ENCODE results near the gene SLC22A15. TPM values are rescaled to one million over a fixed set of nuclear protein-coding genes. Genes with fewer than 3 reads are reported as not detected.

SLC22A15 gene
- total RNA-seq, 2 experiments from 2014 or later, result 0.82 to 2.8 TPM

DNA sequence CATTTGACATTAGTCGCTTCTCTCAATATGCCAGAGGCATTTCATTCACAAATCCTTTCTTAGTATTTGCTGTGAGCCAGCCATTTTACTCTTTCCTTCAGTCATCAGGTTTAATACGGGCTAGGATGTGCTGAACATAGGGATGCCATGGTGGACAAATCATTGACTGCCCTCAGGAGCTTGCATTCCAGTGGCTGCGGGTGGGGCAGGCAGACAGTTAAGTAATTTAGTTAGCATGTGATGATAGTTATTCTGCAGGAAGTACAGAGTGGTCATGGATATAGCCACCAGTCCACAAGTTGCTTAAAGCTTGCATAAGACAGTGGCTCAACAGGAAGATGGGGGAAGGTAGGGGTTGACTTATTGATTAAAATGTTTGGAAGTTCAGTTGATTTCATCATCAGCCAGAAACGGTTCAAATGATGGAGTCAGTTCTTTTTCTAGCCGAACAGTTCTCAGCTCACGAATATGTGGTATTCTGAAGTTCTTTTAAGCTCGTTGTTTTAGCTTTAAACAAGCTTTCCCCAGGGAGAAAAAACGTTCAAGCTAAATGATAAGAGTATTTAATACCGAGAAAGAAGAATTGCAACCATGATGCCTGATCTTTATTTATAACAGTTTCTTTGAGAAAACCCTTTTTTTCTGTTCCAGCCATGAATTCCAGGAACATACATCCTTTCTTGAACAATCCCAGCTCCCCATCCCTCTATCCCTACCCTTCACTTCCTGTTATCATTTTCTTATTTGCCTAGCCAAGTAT, 1.4 kb downstream of the SLC22A15 start:
- TSS peak; percentile 44 for BruUV-seq (replicated peaks)
- Histone ChIP-seq H2AFZ (ENCODE audit: low read length) (no peak overlapping the region), H3K4me2 (ENCODE audit: low read length) (peak overlapping the region; percentile 17; the same call in 1 of the 2 replicates), H3K4me1 (ENCODE audit: insufficient read depth, low read length, poor library complexity, severe bottlenecking) (no peaks in the 10 kb centered on the region), H3K79me2 (ENCODE audit: insufficient read depth, low read depth, low read length) (no peaks in the 10 kb centered on the region), H3K27ac (ENCODE audit: low read depth, low read length, poor library complexity, severe bottlenecking) (no peak overlapping the region), H4K20me1 (ENCODE audit: insufficient read depth, low read length) (no peaks in the 10 kb centered on the region), H3K9me2 (ENCODE audit: insufficient read depth, low read length) (no peaks in the 10 kb centered on the region), H3K9me3 (ENCODE audit: low read length) (0 out of 2 replicates have a peak, but pooled peaks cover 5% of the 10 kb centered on the region), H3K36me3 (ENCODE audit: insufficient read depth, low read length) (no peaks in the 10 kb centered on the region), H3K4me3 (ENCODE audit: low read depth, low read length, poor library complexity, severe bottlenecking) (no peak overlapping the region)
- intact Hi-C loops (cut with micrococcal nuclease; ENCODE audit: unreplicated experiment), result no loop called here
- no peak for DNase-seq (ENCODE audit: low spot score)
- POLR2A ChIA-PET, result interaction anchor here (0.9 kb wide), 1 partner anchor 9 kb away, joined by 3 read pairs; no protein-coding TSS in a partner anchor
- CTCF ChIA-PET (ENCODE audit: unreplicated experiment), result no interaction called here
- TF ChIP-seq, protein P1, sequence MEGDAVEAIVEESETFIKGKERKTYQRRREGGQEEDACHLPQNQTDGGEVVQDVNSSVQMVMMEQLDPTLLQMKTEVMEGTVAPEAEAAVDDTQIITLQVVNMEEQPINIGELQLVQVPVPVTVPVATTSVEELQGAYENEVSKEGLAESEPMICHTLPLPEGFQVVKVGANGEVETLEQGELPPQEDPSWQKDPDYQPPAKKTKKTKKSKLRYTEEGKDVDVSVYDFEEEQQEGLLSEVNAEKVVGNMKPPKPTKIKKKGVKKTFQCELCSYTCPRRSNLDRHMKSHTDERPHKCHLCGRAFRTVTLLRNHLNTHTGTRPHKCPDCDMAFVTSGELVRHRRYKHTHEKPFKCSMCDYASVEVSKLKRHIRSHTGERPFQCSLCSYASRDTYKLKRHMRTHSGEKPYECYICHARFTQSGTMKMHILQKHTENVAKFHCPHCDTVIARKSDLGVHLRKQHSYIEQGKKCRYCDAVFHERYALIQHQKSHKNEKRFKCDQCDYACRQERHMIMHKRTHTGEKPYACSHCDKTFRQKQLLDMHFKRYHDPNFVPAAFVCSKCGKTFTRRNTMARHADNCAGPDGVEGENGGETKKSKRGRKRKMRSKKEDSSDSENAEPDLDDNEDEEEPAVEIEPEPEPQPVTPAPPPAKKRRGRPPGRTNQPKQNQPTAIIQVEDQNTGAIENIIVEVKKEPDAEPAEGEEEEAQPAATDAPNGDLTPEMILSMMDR (conservative IDR thresholded peaks at IDR 0.05; ENCODE audit: low read length), result no peak
- no peak for TF ChIP-seq EZH2phosphoT487 (IDR thresholded peaks at IDR 0.05; ENCODE audit: borderline replicate concordance, low read depth, low read length)

DNA sequence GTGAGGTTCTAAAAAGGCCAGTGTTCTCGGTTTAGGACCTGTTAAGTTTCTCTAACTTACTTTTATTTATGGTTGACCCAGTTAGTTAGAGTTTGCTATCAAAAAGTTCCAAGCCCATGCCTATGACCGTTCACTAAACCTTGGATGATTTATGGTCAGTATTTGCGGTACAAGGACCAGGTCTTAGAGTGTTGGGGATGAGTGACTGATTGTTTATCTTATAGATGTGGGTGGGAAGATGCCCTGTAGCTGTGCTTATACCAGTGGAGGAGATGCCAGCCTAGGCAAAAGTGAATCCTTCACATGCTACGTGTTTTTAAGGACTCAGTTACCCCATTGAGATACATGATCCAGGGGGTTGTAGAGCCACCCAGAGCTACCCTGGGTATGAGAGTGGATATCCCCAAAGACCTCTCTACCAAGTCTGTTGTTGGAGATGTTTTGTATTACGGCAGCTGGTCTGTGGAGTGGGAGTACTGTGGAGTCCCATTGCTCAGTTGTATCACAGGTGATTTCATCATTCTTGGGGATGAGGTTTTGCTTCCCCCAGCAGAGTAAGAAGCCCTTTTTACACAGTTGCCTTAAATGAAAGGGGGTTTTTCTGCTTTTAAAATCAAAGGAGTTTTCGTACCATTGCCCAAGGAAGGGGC, 2.1 kb downstream of the SLC22A15 start:
- H3K4me1 ChIP-seq (ENCODE audit: insufficient read depth, low read length, poor library complexity, severe bottlenecking), result no peaks in the 10 kb centered on the region
- 0 out of 2 replicates have a peak, but pooled peaks cover 5% of the 10 kb centered on the region for H3K9me3 ChIP-seq (ENCODE audit: low read length)
- no peak for DNase-seq (ENCODE audit: low spot score)
- ChIA-PET CTCF (ENCODE audit: unreplicated experiment) (no interaction called here), POLR2A (interaction anchor here (0.6 to 0.9 kb wide), 2 partner anchors 8 to 103 kb away, joined by 3 read pairs; no protein-coding TSS in a partner anchor)
- no peak overlapping the region for H3K4me3 ChIP-seq (ENCODE audit: low read depth, low read length, poor library complexity, severe bottlenecking)
- no peak overlapping the region for H2AFZ ChIP-seq (ENCODE audit: low read length)
- H3K4me2 ChIP-seq (ENCODE audit: low read length), result no peak overlapping the region
- no peaks in the 10 kb centered on the region for H3K79me2 ChIP-seq (ENCODE audit: insufficient read depth, low read depth, low read length)
- no peak for TF ChIP-seq EZH2phosphoT487 (IDR thresholded peaks at IDR 0.05; ENCODE audit: borderline replicate concordance, low read depth, low read length)
- TF ChIP-seq, protein P1 (conservative IDR thresholded peaks at IDR 0.05; ENCODE audit: low read length), result no peak
- no peaks in the 10 kb centered on the region for H3K9me2 ChIP-seq (ENCODE audit: insufficient read depth, low read length)
- no peaks in the 10 kb centered on the region for H4K20me1 ChIP-seq (ENCODE audit: insufficient read depth, low read length)
- no peaks in the 10 kb centered on the region for H3K36me3 ChIP-seq (ENCODE audit: insufficient read depth, low read length)
- intact Hi-C loops (cut with micrococcal nuclease; ENCODE audit: unreplicated experiment), result no loop called here
- no peak overlapping the region for H3K27ac ChIP-seq (ENCODE audit: low read depth, low read length, poor library complexity, severe bottlenecking)
- no TSS peak for BruUV-seq (replicated peaks)

Data from OCI-LY7 (cell line).